ENCODE measurements around the gene TAS2R19. TPM values are rescaled to one million over a fixed set of nuclear protein-coding genes. Genes with fewer than 3 reads are reported as not detected.

TAS2R19 gene
- polyA plus RNA-seq, 1 donor from 2014 or later = 5.7 TPM

- Histone ChIP-seq H3K9me3 (ENCODE audit: low read length) (no peaks in the 10 kb centered on the region), H3K4me2 (ENCODE audit: low read length) (no peak overlapping the region), H3K27me3 (ENCODE audit: insufficient read depth, low read depth, low read length) (no peaks in the 10 kb centered on the region), H3K9ac (ENCODE audit: low read length) (no peak overlapping the region), H4K20me1 (ENCODE audit: insufficient read depth) (no peaks in the 10 kb centered on the region), H3K36me3 (ENCODE audit: insufficient read depth, low read length) (no peaks in the 10 kb centered on the region), H3F3A (ENCODE audit: insufficient read depth, low read length, poor library complexity, severe bottlenecking) (no peaks in the 10 kb centered on the region), H2AFZ (ENCODE audit: low read depth, low read length) (no peak overlapping the region), H3K9me2 (ENCODE audit: insufficient read depth, low read length) (no peaks in the 10 kb centered on the region), H3K79me2 (replicated peaks; ENCODE audit: insufficient read depth, low read length) (no peaks in the 10 kb centered on the region), H3K4me3 (ENCODE audit: low read length) (no peak overlapping the region), H3K27ac (ENCODE audit: low read length) (no peak overlapping the region)
- TF ChIP-seq EP300 (conservative IDR thresholded peaks at IDR 0.05; ENCODE audit: poor library complexity, severe bottlenecking) = no peak
- no peak for TF ChIP-seq TAF1 (IDR thresholded peaks at IDR 0.05; ENCODE audit: low read depth)
- no peak for TF ChIP-seq REST (IDR thresholded peaks at IDR 0.05; ENCODE audit: borderline replicate concordance)
- TF ChIP-seq POLR2AphosphoS5 (IDR thresholded peaks at IDR 0.05) = no peak
- no peak for TF ChIP-seq EZH2 (IDR thresholded peaks at IDR 0.05; ENCODE audit: borderline replicate concordance, insufficient read depth, low read length, poor library complexity, severe bottlenecking)
- no peak for TF ChIP-seq MXI1 (conservative IDR thresholded peaks at IDR 0.05; ENCODE audit: poor library complexity, severe bottlenecking)
- TF ChIP-seq RAD21 (conservative IDR thresholded peaks at IDR 0.05) = no peak
- TF ChIP-seq SMC3 (conservative IDR thresholded peaks at IDR 0.05; ENCODE audit: poor library complexity) = no peak
- TF ChIP-seq CTCF (IDR thresholded peaks at IDR 0.05; ENCODE audit: poor library complexity, severe bottlenecking) = no peak
Observed at GRCh38 chr12:11070999-11071398, 48.6 kb upstream of the TAS2R19 start.

- Histone ChIP-seq H3F3A (ENCODE audit: insufficient read depth, low read length, poor library complexity, severe bottlenecking) (no peaks in the 10 kb centered on the region), H3K9me3 (ENCODE audit: low read length) (no peaks in the 10 kb centered on the region), H3K79me2 (replicated peaks; ENCODE audit: insufficient read depth, low read length) (no peaks in the 10 kb centered on the region), H3K27ac (ENCODE audit: low read length) (no peak overlapping the region), H4K20me1 (ENCODE audit: insufficient read depth) (no peaks in the 10 kb centered on the region), H3K4me3 (ENCODE audit: low read length) (no peak overlapping the region), H3K36me3 (ENCODE audit: insufficient read depth, low read length) (no peaks in the 10 kb centered on the region), H3K9me2 (ENCODE audit: insufficient read depth, low read length) (no peaks in the 10 kb centered on the region), H3K4me2 (ENCODE audit: low read length) (no peak overlapping the region), H2AFZ (ENCODE audit: low read depth, low read length) (no peak overlapping the region), H3K9ac (ENCODE audit: low read length) (no peak overlapping the region), H3K27me3 (ENCODE audit: insufficient read depth, low read depth, low read length) (no peaks in the 10 kb centered on the region)
- no peak for TF ChIP-seq EZH2 (IDR thresholded peaks at IDR 0.05; ENCODE audit: borderline replicate concordance, insufficient read depth, low read length, poor library complexity, severe bottlenecking)
- no peak for TF ChIP-seq RAD21 (conservative IDR thresholded peaks at IDR 0.05)
- no peak for TF ChIP-seq EP300 (conservative IDR thresholded peaks at IDR 0.05; ENCODE audit: poor library complexity, severe bottlenecking)
- TF ChIP-seq SMC3 (conservative IDR thresholded peaks at IDR 0.05; ENCODE audit: poor library complexity) = no peak
- TF ChIP-seq REST (IDR thresholded peaks at IDR 0.05; ENCODE audit: borderline replicate concordance) = no peak
Observed at GRCh38 chr12:11069854-11070365, 47.5 kb upstream of the TAS2R19 start.
